MM.1S (cell line): ENCODE data around the gene ADAMTS17.

ENCODE experiments used
- CTCF ChIP-seq: fragments of 300-600 bp; sonication (generic); IDR thresholded peaks from 2 replicates; pipeline ENCODE4 v1.5.1; 2016; ENCODE audit warnings: antibody characterized with exemption, low read length, mixed read lengths
- EZH2 ChIP-seq: fragments of 300-600 bp; sonication (generic); optimal IDR thresholded peaks from 2 replicates; pipeline ENCODE3; 2017; ENCODE audit warnings: low read depth, mild to moderate bottlenecking, antibody characterized with exemption, low read length, mixed read lengths

- TF ChIP-seq EZH2 (no peak), CTCF (no peak)
Observed at GRCh38 chr15:100058458-100058857, 283.3 kb downstream of the ADAMTS17 start.
